ENCODE data around the gene FAM168A. TPM values are rescaled to one million over a fixed set of nuclear protein-coding genes. Genes with fewer than 3 reads are reported as not detected.

Gene FAM168A
- total and polyA plus RNA-seq, 9 of the 15 experiments (the other 6 are each of a cell fraction or from before 2014, with no cell fraction given): 0.44 to 7.2 (median 2.9) TPM

GRCh38 chr11:73467505-73467904, 130.4 kb downstream of the FAM168A start (continued):
- TF ChIP-seq PBX2 (CRISPR knock-in tag; IDR thresholded peaks at IDR 0.05; ENCODE audit: low read depth) (no peak), PBX2 (tag; conservative IDR thresholded peaks at IDR 0.05; ENCODE audit: low read depth) (no peak), ZNF165 (CRISPR knock-in tag; IDR thresholded peaks at IDR 0.05; ENCODE audit: borderline replicate concordance) (no peak), ZNF354B (CRISPR knock-in tag; IDR thresholded peaks at IDR 0.05) (no peak), POLR2H (tag; IDR thresholded peaks at IDR 0.05; ENCODE audit: low read depth) (no peak), HNRNPUL1 (IDR thresholded peaks at IDR 0.05; ENCODE audit: low read length) (no peak), THRA (IDR thresholded peaks at IDR 0.05) (no peak), RERE (CRISPR knock-in tag; IDR thresholded peaks at IDR 0.05; ENCODE audit: borderline replicate concordance) (no peak), RBM15 (IDR thresholded peaks at IDR 0.05; ENCODE audit: insufficient read depth, low read length) (no peak), ATF4 (CRISPR knock-in tag; IDR thresholded peaks at IDR 0.05) (no peak), CBFA2T3 (IDR thresholded peaks at IDR 0.05) (no peak)
